Skeletal muscle tissue (tissue), 4 donors: ENCODE data around the gene ATXN1. TPM values are rescaled to one million over a fixed set of nuclear protein-coding genes. Genes with fewer than 3 reads are reported as not detected.

Experiments
- H3K27ac ChIP-seq: one replicate; pipeline ENCODE4 v1.7.0; 2013; ENCODE audit warnings: mild to moderate bottlenecking, low read depth, low read length, inconsistent platforms
- H3K27me3 ChIP-seq, 3 donors: one replicate each; pipeline ENCODE4 v1.7.0; 2013; ENCODE audit warnings: low read length in 3 of 3; ENCODE audit not compliant: control insufficient read depth in 3 of 3, insufficient read depth in 3 of 3
- H3K36me3 ChIP-seq, 3 donors: one replicate each; pipeline ENCODE4 v1.7.0; 2013; ENCODE audit warnings: low read length in 3 of 3; ENCODE audit not compliant: control insufficient read depth in 3 of 3, insufficient read depth in 3 of 3
- H3K4me1 ChIP-seq, 3 donors: one replicate each; pipeline ENCODE4 v1.7.0; 2013; ENCODE audit warnings: low read length in 3 of 3, mild to moderate bottlenecking in 3 of 3; ENCODE audit not compliant: control insufficient read depth in 3 of 3, insufficient read depth in 3 of 3
- H3K4me3 ChIP-seq, 3 donors: one replicate each; pipeline ENCODE4 v1.7.0; 2013; ENCODE audit warnings: low read length in 3 of 3
- H3K9ac ChIP-seq, 3 donors: one replicate each; pipeline ENCODE4 v1.7.0; 2013; ENCODE audit warnings: low read length in 3 of 3, mild to moderate bottlenecking in 3 of 3, moderate library complexity in 2 of 3, low read depth in 1 of 3
- H3K9me3 ChIP-seq, 3 donors: one replicate each; pipeline ENCODE4 v1.7.0; 2013; ENCODE audit warnings: low read length in 3 of 3; ENCODE audit not compliant: control insufficient read depth in 3 of 3
- total RNA-seq: library from RNA; depleted of rRNA; stranded (reverse); fragments of >200 nt; gene quantifications from one replicate; pipeline ENCODE4 v1.2.3, GENCODE V29; 2014
- donor health status: Osteomylitis.

ATXN1 gene
- total RNA-seq, 1 donor from 2014 or later, result 30.8 TPM

GRCh38 chr6:16437984-16438383 lies 323.3 kb downstream of the ATXN1 start:
- no peak overlapping the region for H3K4me3 ChIP-seq

GRCh38 chr6:16437095-16437494 lies 324.2 kb downstream of the ATXN1 start:
- no peaks in the 10 kb centered on the region for H3K9me3 ChIP-seq
- H3K27me3 ChIP-seq, result no peaks in the 10 kb centered on the region
- no peak overlapping the region for H3K4me3 ChIP-seq
- no peaks in the 10 kb centered on the region for H3K36me3 ChIP-seq
- H3K27ac ChIP-seq, result no peak overlapping the region
- H3K9ac ChIP-seq, result no peak overlapping the region
- H3K4me1 ChIP-seq, result peaks cover 13 to 21% (median 16%) of the 10 kb centered on the region in 3 donors

More at GRCh38 chr6:16437984-16438383, 323.3 kb downstream of the ATXN1 start:
- H3K36me3 ChIP-seq, result no peaks in the 10 kb centered on the region
- H3K4me1 ChIP-seq, result peaks cover 9 to 21% (median 16%) of the 10 kb centered on the region in 3 donors
- H3K9me3 ChIP-seq, result no peaks in the 10 kb centered on the region
- H3K9ac ChIP-seq, result no peak overlapping the region
- no peak overlapping the region for H3K27ac ChIP-seq
- H3K27me3 ChIP-seq, result no peaks in the 10 kb centered on the region

GRCh38 chr6:16436550-16436949 lies 324.7 kb downstream of the ATXN1 start:
- no peak overlapping the region for H3K4me3 ChIP-seq
- no peak overlapping the region for H3K9ac ChIP-seq
- peaks cover 16 to 21% (median 16%) of the 10 kb centered on the region in 3 donors for H3K4me1 ChIP-seq
- no peaks in the 10 kb centered on the region for H3K27me3 ChIP-seq
- H3K36me3 ChIP-seq, result no peaks in the 10 kb centered on the region
- no peak overlapping the region for H3K27ac ChIP-seq
- H3K9me3 ChIP-seq, result no peaks in the 10 kb centered on the region

GRCh38 chr6:16434885-16435284 lies 326.4 kb downstream of the ATXN1 start:
- H3K9me3 ChIP-seq, result no peaks in the 10 kb centered on the region
- peaks cover 7 to 14% (median 13%) of the 10 kb centered on the region in 3 donors for H3K4me1 ChIP-seq
- H3K27ac ChIP-seq, result no peak overlapping the region
- no peak overlapping the region for H3K4me3 ChIP-seq
- no peak overlapping the region for H3K9ac ChIP-seq
- H3K36me3 ChIP-seq, result no peaks in the 10 kb centered on the region
- H3K27me3 ChIP-seq, result no peaks in the 10 kb centered on the region

- no peaks in the 10 kb centered on the region for H3K27me3 ChIP-seq
- no peaks in the 10 kb centered on the region for H3K36me3 ChIP-seq
- no peak overlapping the region for H3K9ac ChIP-seq
- H3K27ac ChIP-seq, result no peak overlapping the region
- no peaks in the 10 kb centered on the region for H3K9me3 ChIP-seq
- H3K4me3 ChIP-seq, result no peak overlapping the region
- H3K4me1 ChIP-seq, result peaks cover 4 to 13% (median 11%) of the 10 kb centered on the region in 3 donors
Observed at GRCh38 chr6:16433338-16433890, 327.8 kb downstream of the ATXN1 start.

GRCh38 chr6:16432075-16433032 lies 328.9 kb downstream of the ATXN1 start:
- Histone ChIP-seq H3K4me3 (no peak overlapping the region), H3K27me3 (no peaks in the 10 kb centered on the region), H3K36me3 (no peaks in the 10 kb centered on the region), H3K27ac (no peak overlapping the region), H3K9ac (no peak overlapping the region), H3K4me1 (peaks cover 3 to 13% (median 5%) of the 10 kb centered on the region in 3 donors), H3K9me3 (no peaks in the 10 kb centered on the region)

GRCh38 chr6:16431106-16431505 lies 330.2 kb downstream of the ATXN1 start:
- Histone ChIP-seq H3K9ac (no peak overlapping the region), H3K9me3 (no peaks in the 10 kb centered on the region), H3K4me1 (peaks cover 3 to 13% (median 5%) of the 10 kb centered on the region in 3 donors), H3K36me3 (no peaks in the 10 kb centered on the region), H3K4me3 (no peak overlapping the region), H3K27ac (no peak overlapping the region), H3K27me3 (no peaks in the 10 kb centered on the region)

- no peaks in the 10 kb centered on the region for H3K36me3 ChIP-seq
- no peak overlapping the region for H3K27ac ChIP-seq
- no peak overlapping the region for H3K4me3 ChIP-seq
- H3K4me1 ChIP-seq, result peaks cover 3 to 13% (median 5%) of the 10 kb centered on the region in 3 donors
- H3K9ac ChIP-seq, result no peak overlapping the region
- H3K9me3 ChIP-seq, result no peaks in the 10 kb centered on the region
- H3K27me3 ChIP-seq, result no peaks in the 10 kb centered on the region
Observed at GRCh38 chr6:16430391-16431089, 330.7 kb downstream of the ATXN1 start.

- Histone ChIP-seq H3K9me3 (no peaks in the 10 kb centered on the region), H3K9ac (no peak overlapping the region)
Observed at GRCh38 chr6:16429669-16430068, 331.6 kb downstream of the ATXN1 start.

More at GRCh38 chr6:16429669-16430068, 331.6 kb downstream of the ATXN1 start:
- no peak overlapping the region for H3K4me3 ChIP-seq
- H3K36me3 ChIP-seq, result no peaks in the 10 kb centered on the region
- no peaks in the 10 kb centered on the region for H3K27me3 ChIP-seq
- peaks cover 3 to 13% (median 6%) of the 10 kb centered on the region in 3 donors for H3K4me1 ChIP-seq
- no peak overlapping the region for H3K27ac ChIP-seq
